H1 (cell line): ENCODE data around the gene EIF2A. TPM values are rescaled to one million over a fixed set of nuclear protein-coding genes. Genes with fewer than 3 reads are reported as not detected.

Experiments used
- CTCF ChIA-PET: fragments of 300-600 bp; sonication (Branson Sonifier 250); formaldehyde crosslinking; loops from one replicate; lab custom pipeline; 2021; ENCODE audit not compliant: partially characterized antibody; lab: Charles Lee
- POLR2A ChIA-PET: fragments of 300-600 bp; sonication (Branson Sonifier 250); formaldehyde crosslinking; loops from one replicate; lab custom pipeline; 2021; ENCODE audit warnings: inconsistent platforms; ENCODE audit not compliant: partially characterized antibody; lab: Charles Lee
- DNase-seq, 2 experiments: peaks; one replicate each; pipeline versions ENCODE4 v3.0.0 to v3.0.0-alpha.2; 2010 to 2022; ENCODE audit warnings: low spot score in 2 of 2, low read depth in 1 of 2, mixed read lengths in 1 of 2
- FAIRE-seq: peaks from 2 replicates; lab custom pipeline; 2011; peaks lifted over from hg19 to GRCh38; lab: Jason Lieb, UNC
- H2AFZ ChIP-seq: 2 replicates; pipeline ENCODE4 v1.8.1; 2012; ENCODE audit warnings: low read length, inconsistent platforms
- H2AK5ac ChIP-seq: 2 replicates; pipeline ENCODE4 v1.6.1; 2013; ENCODE audit warnings: low read depth, low read length
- H2BK120ac ChIP-seq: replicated peaks from 2 replicates; pipeline ENCODE3; 2013; ENCODE audit warnings: low read depth, low read length, inconsistent platforms
- H2BK12ac ChIP-seq: 2 replicates; pipeline ENCODE4 v1.6.1; 2013; ENCODE audit warnings: low read depth, low read length
- H2BK15ac ChIP-seq: 2 replicates; pipeline ENCODE4 v1.6.1; 2013; ENCODE audit warnings: low read length
- H2BK20ac ChIP-seq: 2 replicates; pipeline ENCODE4 v1.6.1; 2013; ENCODE audit warnings: low read length
- H2BK5ac ChIP-seq: 2 replicates; pipeline ENCODE4 v1.6.1; 2013; ENCODE audit warnings: low read depth, low read length
- H3K14ac ChIP-seq: 2 replicates; pipeline ENCODE4 v1.6.1; 2013; ENCODE audit warnings: inconsistent platforms; ENCODE audit not compliant: insufficient read length
- H3K18ac ChIP-seq: 2 replicates; pipeline ENCODE4 v1.6.1; 2013; ENCODE audit warnings: low read length; ENCODE audit errors: extremely low read depth
- H3K23ac ChIP-seq: 2 replicates; pipeline ENCODE4 v1.6.1; 2013; ENCODE audit warnings: inconsistent platforms; ENCODE audit not compliant: insufficient read length
- H3K23me2 ChIP-seq: 2 replicates; pipeline ENCODE4 v1.6.1; 2013; ENCODE audit warnings: low read depth, low read length
- H3K27ac ChIP-seq: 2 replicates; pipeline ENCODE4 v1.6.1; 2011; ENCODE audit warnings: low read depth, low read length, inconsistent platforms
- H3K27me3 ChIP-seq, 4 experiments: replicated peaks in 1 of 4; 1 replicate in 1 of 4; 2 replicates in 3 of 4; pipeline versions ENCODE4 v1.6.1 to v1.8.1; 2011 to 2013; ENCODE audit warnings: low read length in 3 of 4, mild to moderate bottlenecking in 3 of 4, inconsistent platforms in 2 of 4, mixed read lengths in 2 of 4, moderate library complexity in 1 of 4; ENCODE audit not compliant: control insufficient read depth in 3 of 4, insufficient read depth in 3 of 4; ENCODE audit errors: extremely low read depth in 1 of 4
- H3K36me3 ChIP-seq, 4 experiments: 2 replicates each; pipeline versions ENCODE4 v1.6.1 to v1.8.1; 2011 to 2013; ENCODE audit warnings: mild to moderate bottlenecking in 4 of 4, low read length in 3 of 4, moderate library complexity in 2 of 4, control low read depth in 1 of 4, inconsistent platforms in 1 of 4; ENCODE audit not compliant: insufficient read depth in 4 of 4, control insufficient read depth in 2 of 4
- H3K4ac ChIP-seq: replicated peaks from 2 replicates; pipeline ENCODE3; 2013; ENCODE audit warnings: low read length, low read depth, mixed read lengths, inconsistent platforms; ENCODE audit not compliant: insufficient read length
- H3K4me1 ChIP-seq, 4 experiments: replicated peaks in 1 of 4; 1 replicate in 1 of 4; 2 replicates in 3 of 4; pipeline versions ENCODE4 v1.6.1 to v1.8.1; 2011 to 2013; ENCODE audit warnings: low read length in 3 of 4, inconsistent platforms in 2 of 4, mixed read lengths in 1 of 4; ENCODE audit not compliant: insufficient read depth in 4 of 4, control insufficient read depth in 3 of 4
- H3K4me2 ChIP-seq, 2 experiments: 2 replicates each; pipeline versions ENCODE4 v1.6.1 to v1.8.1; 2011 to 2013; ENCODE audit warnings: low read depth in 2 of 2, low read length in 2 of 2, control low read depth in 1 of 2, inconsistent platforms in 1 of 2, mild to moderate bottlenecking in 1 of 2; ENCODE audit not compliant: insufficient read depth in 1 of 2
- H3K4me3 ChIP-seq, 4 experiments: fragments of 200-600, 300-600 bp in 1 of 4; sonication (generic), shearing (Covaris generic), sonication (Bioruptor Twin) in 1 of 4; 2 replicates each; pipeline versions ENCODE4 v1.5.1 to v1.8.1; 2011 to 2016; ENCODE audit warnings: low read length in 4 of 4, low read depth in 3 of 4, control low read depth in 2 of 4, inconsistent platforms in 2 of 4, mild to moderate bottlenecking in 2 of 4, mixed read lengths in 1 of 4, moderate library complexity in 1 of 4; ENCODE audit not compliant: insufficient read depth in 2 of 4; ENCODE audit errors: extremely low read depth in 1 of 4
- H3K56ac ChIP-seq: replicated peaks from 2 replicates; pipeline ENCODE3; 2013; ENCODE audit warnings: low read depth, mild to moderate bottlenecking, mixed read lengths, low read length, inconsistent platforms; ENCODE audit not compliant: insufficient read length
- H3K79me1 ChIP-seq: 2 replicates; pipeline ENCODE4 v1.6.1; 2013; ENCODE audit warnings: low read depth, low read length, control low read depth
- H3K79me2 ChIP-seq, 2 experiments: 2 replicates each; pipeline versions ENCODE4 v1.6.1 to v1.8.1; 2012 to 2013; ENCODE audit warnings: low read length in 2 of 2, mild to moderate bottlenecking in 2 of 2, inconsistent platforms in 1 of 2; ENCODE audit not compliant: insufficient read depth in 2 of 2, control insufficient read depth in 1 of 2
- H3K9ac ChIP-seq, 4 experiments: replicated peaks in 1 of 4; 1 replicate in 1 of 4; 2 replicates in 3 of 4; pipeline versions ENCODE4 v1.6.1 to v1.8.1; 2011 to 2013; ENCODE audit warnings: low read depth in 3 of 4, low read length in 3 of 4, control low read depth in 2 of 4, mild to moderate bottlenecking in 2 of 4, moderate library complexity in 2 of 4, inconsistent platforms in 1 of 4; ENCODE audit errors: extremely low read depth in 1 of 4
- H3K9me3 ChIP-seq, 2 experiments: 2 replicates each; pipeline versions ENCODE4 v1.6.1 to v1.8.1; 2012 to 2013; ENCODE audit warnings: mild to moderate bottlenecking in 2 of 2, moderate library complexity in 2 of 2, control low read depth in 1 of 2, inconsistent platforms in 1 of 2, low read depth in 1 of 2, low read length in 1 of 2, mixed read lengths in 1 of 2; ENCODE audit not compliant: insufficient read depth in 2 of 2
- H4K20me1 ChIP-seq, 2 experiments: replicated peaks in 1 of 2; 2 replicates each; pipeline versions ENCODE3 to v1.8.1; 2011 to 2013; ENCODE audit warnings: inconsistent platforms in 2 of 2, low read length in 2 of 2, mild to moderate bottlenecking in 1 of 2; ENCODE audit not compliant: insufficient read depth in 2 of 2, control insufficient read depth in 1 of 2
- H4K5ac ChIP-seq: 2 replicates; pipeline ENCODE4 v1.6.1; 2013; ENCODE audit warnings: low read length, low read depth, mixed read lengths, inconsistent platforms; ENCODE audit not compliant: insufficient read length
- H4K8ac ChIP-seq: 2 replicates; pipeline ENCODE4 v1.8.0; 2013; ENCODE audit warnings: mild to moderate bottlenecking, moderate library complexity, low read length, inconsistent platforms; ENCODE audit not compliant: insufficient read depth; ENCODE audit errors: extremely low read depth
- H4K91ac ChIP-seq: replicated peaks from 2 replicates; pipeline ENCODE3; 2013; ENCODE audit warnings: low read length, mixed read lengths, inconsistent platforms; ENCODE audit not compliant: insufficient read length
- TEAD4 ChIP-seq: IDR thresholded peaks from 2 replicates; pipeline ENCODE4 v1.6.1; 2012; ENCODE audit warnings: low read depth, low read length, inconsistent platforms, mixed read lengths
- WGBS, 2 experiments: shearing (Covaris generic) in 1 of 2; methylation state at CpG; one replicate each; pipeline versions ENCODE4 v1.1.6 to v1.1.7; 2013 to 2015; ENCODE audit warnings: low lambda C conversion rate in 2 of 2, mixed read lengths in 2 of 2, inconsistent platforms in 1 of 2, low coverage in 1 of 2, missing lambda C conversion rate in 1 of 2; ENCODE audit not compliant: insufficient replicate concordance in 2 of 2, insufficient coverage in 1 of 2, insufficient read length in 1 of 2; ENCODE audit errors: extremely low coverage in 1 of 2, missing lambda C conversion rate in 1 of 2; 5-methylcytosine and 5-hydroxymethylcytosine counted together
- polyA plus RNA-seq, 7 experiments: library from polyadenylated mRNA; depleted of rRNA in 3 of 7; stranded (reverse) in 5 of 7; unstranded in 2 of 7; fragments of >200 nt in 5 of 7; fragments of 200-250 nt in 2 of 7; gene quantifications; 1 replicate in 5 of 7; 2 replicates in 1 of 7; 4 replicates in 1 of 7; pipeline versions ENCODE4 v1.2.1 to v1.2.3, GENCODE V29; 2011 to 2013; ENCODE audit warnings: missing spikeins in 2 of 7, mixed read lengths in 2 of 7
- total RNA-seq: library from RNA; stranded (reverse); fragmentation: NEBNext Ultra II Directional; extraction: Animal tissue kit (Norgen Biotek cat#: 25700); gene quantifications from 2 replicates; pipeline ENCODE4 v1.2.1, GENCODE V29; 2021
- TF ChIP-seq, protein P1 (sequence below): IDR thresholded peaks from 2 replicates; pipeline ENCODE4 v1.6.1; 2012; ENCODE audit warnings: inconsistent platforms

The EIF2A gene
- total and polyA plus RNA-seq, 2 of the 8 experiments (the other 6 are each of a cell fraction or from before 2014, with no cell fraction given): 59.3 to 91.6 TPM

DNA sequence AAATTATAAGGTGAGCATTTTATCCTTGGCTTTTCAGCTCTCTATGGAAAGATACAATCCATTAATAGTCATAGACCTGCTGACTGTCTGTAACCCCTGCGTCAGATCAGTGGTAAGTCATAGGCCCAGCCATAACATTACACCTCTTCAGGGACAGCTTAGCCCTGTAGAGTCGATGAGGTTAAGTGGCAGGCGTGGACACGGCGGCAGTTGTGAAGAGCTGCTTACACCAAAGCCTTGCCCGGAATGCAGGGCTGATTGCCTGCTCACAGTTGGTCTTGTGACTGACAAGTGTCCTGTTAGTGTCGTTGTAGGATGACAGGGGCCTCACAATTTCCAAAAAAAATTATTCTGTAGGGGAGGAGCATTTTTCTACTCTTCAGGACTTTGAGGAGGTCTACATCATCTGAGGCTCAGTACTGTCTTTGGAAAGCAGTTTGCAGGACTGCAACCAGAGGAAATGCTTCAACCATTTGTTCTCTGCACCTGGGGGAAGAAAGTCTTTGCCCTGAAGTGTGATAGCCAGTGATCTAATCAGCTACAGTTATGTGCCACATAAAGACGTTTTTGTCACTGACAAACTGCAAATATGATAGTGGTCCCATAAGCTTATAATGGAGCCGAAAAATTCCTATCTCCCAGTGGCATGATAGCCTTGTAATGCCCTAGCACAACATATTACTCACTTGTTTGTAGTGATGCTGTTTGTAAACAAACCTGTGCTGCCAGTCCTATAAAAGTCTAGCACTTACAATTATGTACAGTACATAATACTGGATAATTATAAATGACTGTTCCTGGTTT lies 41.6 kb downstream of the EIF2A start:
- no peak overlapping the region for H4K8ac ChIP-seq
- CTCF ChIA-PET: interaction anchor here (1.3 to 1.7 kb wide), 2 partner anchors 20 to 92 kb away, joined by 3 to 4 read pairs; no protein-coding TSS in a partner anchor
- H4K91ac ChIP-seq: no peak overlapping the region
- H3K23ac ChIP-seq: no peak overlapping the region
- no peak overlapping the region for H2BK12ac ChIP-seq
- no peak overlapping the region for H2BK15ac ChIP-seq
- H4K20me1 ChIP-seq: peaks cover 2% of the 10 kb centered on the region in 2 experiments
- no peak overlapping the region for H4K5ac ChIP-seq
- 0 out of 2 replicates have a peak, but pooled peaks have one; percentile 8 for TF ChIP-seq TEAD4
- TF ChIP-seq, protein P1, sequence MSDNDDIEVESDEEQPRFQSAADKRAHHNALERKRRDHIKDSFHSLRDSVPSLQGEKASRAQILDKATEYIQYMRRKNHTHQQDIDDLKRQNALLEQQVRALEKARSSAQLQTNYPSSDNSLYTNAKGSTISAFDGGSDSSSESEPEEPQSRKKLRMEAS: no peak
- no peaks in the 10 kb centered on the region for H3K23me2 ChIP-seq
- no peaks in the 10 kb centered on the region for H3K4me1 ChIP-seq
- H3K27ac ChIP-seq: peak overlapping the region; percentile 38; the same call in 1 of the 2 replicates
- DNase-seq: no peak
- H2BK5ac ChIP-seq: no peak overlapping the region
- no peak overlapping the region for H3K56ac ChIP-seq
- 78% methylated on average over 9 of the region's 9 CpGs; no CpG with 5 or more reads in 1 of the 2 experiments for WGBS, 2 experiments
- peaks cover 4 to 30% (median 18%) of the 10 kb centered on the region in 4 experiments; a peak in 6 of 8 replicates for H3K36me3 ChIP-seq
- peaks cover 0 to 5% of the 10 kb centered on the region in 2 experiments; a peak in 2 of 4 replicates for H3K79me2 ChIP-seq
- H3K4ac ChIP-seq: no peak overlapping the region
- no peak overlapping the region for H3K14ac ChIP-seq
- no peak overlapping the region for H2BK120ac ChIP-seq
- POLR2A ChIA-PET: interaction anchor here (0.9 to 3.0 kb wide), 5 partner anchors 12 to 42 kb away, joined by 3 to 14 read pairs (median 6); partner anchors contain the start of genes EIF2A, SELENOT and SERP1
- H3K4me3 ChIP-seq: no peak overlapping the region
- H3K27me3 ChIP-seq: no peaks in the 10 kb centered on the region
- no peak overlapping the region for H3K9ac ChIP-seq
- no peak overlapping the region for H3K4me2 ChIP-seq
- no peaks in the 10 kb centered on the region; the same call in 1 of the 2 replicates for H3K79me1 ChIP-seq
- no peak overlapping the region for H2BK20ac ChIP-seq
- peak; percentile 32 for FAIRE-seq
- H2AK5ac ChIP-seq: no peak overlapping the region
- no peaks in the 10 kb centered on the region for H3K9me3 ChIP-seq
- no peak overlapping the region for H3K18ac ChIP-seq
- H2AFZ ChIP-seq: no peak overlapping the region
